Stimulated activated CD8-positive, alpha-beta memory T cell treated with anti-CD3 and anti-CD28 coated beads, Interleukin-12 subunit alpha, Interleukin-12 subunit beta, amount 100 ng/mL, for 1 hour (primary cell): Measurements from ENCODE around the gene LAPTM5.

Experiments
- DNase-seq: peaks from one replicate; pipeline ENCODE4 v3.0.0-alpha.2; 2020; ENCODE audit warnings: low read depth

Gene LAPTM5

GRCh38 chr1:30714536-30715090 is 43.0 kb downstream of the LAPTM5 start:
- DNase-seq = no peak

GRCh38 chr1:30714025-30714424 is 43.5 kb downstream of the LAPTM5 start:
- DNase-seq = no peak

DNA sequence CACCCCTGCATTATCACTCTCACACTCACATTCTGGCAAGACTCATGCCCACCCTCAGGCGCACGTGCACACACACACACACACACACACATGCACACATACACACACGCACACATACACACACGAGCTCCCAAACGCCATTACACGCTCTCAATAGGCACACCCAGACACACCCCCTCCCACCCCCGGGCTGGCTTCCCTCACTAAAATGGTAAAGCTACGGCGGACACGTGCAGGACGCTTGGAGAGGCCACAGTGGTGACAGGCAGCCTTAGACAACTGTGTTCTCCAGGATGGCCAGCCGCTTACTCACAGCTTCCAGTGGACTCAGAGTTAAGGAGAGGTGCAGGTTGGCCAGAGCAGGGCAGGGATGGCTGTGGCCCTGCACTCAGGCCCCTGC is 44.3 kb downstream of the LAPTM5 start:
- DNase-seq = no peak

- DNase-seq = no peak
These were observed 45.0 kb downstream of the LAPTM5 start for GRCh38 chr1:30712583-30712982.

- DNase-seq = no peak
These were observed 47.2 kb downstream of the LAPTM5 start for GRCh38 chr1:30710407-30710806.

DNA sequence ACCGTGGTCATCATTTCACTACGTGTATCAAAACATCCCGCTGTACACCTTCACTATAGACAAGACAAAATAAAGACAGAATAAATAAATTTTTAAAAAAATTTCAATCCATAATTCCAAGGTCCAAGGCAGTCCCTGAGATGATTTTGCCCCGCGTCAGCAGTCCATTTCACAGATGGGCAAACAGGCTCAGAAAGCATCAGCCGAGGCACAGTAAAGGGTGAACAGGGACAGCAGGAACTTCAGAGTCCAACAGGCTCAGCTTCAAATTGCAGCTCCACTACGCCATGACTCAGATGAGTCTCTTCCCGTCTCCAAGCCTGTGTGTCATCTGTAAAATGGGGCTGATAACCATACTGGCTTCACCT is 49.2 kb downstream of the LAPTM5 start:
- no peak for DNase-seq

- DNase-seq = no peak
These were observed 49.9 kb downstream of the LAPTM5 start for GRCh38 chr1:30707412-30708360.

- no peak for DNase-seq
These were observed 51.0 kb downstream of the LAPTM5 start for GRCh38 chr1:30706528-30706927.

DNA sequence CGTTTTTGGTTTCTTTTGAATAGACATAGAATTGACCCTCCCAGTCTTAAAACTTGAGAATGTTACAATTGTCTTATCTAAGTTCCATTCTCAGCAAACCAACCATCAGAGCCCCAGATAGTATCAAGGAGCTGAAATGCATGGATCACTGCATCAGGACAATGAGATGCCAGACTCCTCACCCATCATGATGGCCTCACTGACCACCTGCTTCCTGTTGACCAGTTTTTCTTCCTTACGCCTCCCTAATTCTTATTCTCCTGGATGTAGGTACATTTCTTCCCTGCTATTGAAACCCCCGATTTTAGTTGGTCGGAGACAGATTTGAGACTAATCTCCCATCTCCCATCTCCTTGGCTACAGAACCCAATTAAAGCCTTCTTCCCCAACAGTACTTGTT is 51.9 kb downstream of the LAPTM5 start:
- DNase-seq = no peak

DNA sequence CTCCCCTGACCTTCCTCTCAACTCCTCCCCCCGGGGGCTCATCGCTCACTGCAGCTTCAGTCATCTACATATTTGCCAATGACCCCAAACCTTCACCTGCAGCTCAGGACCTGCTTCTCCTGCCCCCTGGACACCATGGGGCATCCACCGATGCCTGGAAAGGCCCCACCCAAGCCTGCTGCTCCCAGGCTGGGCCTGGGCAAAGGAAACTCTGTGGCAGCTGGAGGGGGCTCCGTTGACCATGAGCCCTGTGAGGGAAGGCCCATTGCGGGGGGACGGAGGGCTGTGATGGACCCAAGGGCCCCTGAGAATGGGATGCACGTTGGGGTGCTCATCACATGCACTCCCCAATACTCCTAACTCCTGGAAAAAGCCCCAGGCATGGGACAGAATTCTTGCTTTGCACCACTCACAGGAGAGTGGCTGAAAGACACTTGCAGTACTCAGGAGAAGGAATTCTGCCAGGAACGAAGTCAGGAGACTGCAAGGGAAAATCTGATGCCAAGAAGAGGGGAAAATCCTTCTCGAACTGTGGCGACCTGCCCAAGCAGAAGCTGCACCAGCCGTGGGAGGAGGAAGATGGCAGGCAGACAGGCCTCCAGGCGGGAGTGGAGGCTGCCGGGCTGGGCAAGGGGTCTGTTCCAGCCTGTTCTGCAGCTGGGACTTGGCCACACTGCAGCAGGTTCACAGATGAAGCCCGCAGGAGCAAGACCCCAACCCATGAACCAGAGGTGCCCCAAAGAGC is 52.6 kb downstream of the LAPTM5 start:
- DNase-seq = no peak

DNA sequence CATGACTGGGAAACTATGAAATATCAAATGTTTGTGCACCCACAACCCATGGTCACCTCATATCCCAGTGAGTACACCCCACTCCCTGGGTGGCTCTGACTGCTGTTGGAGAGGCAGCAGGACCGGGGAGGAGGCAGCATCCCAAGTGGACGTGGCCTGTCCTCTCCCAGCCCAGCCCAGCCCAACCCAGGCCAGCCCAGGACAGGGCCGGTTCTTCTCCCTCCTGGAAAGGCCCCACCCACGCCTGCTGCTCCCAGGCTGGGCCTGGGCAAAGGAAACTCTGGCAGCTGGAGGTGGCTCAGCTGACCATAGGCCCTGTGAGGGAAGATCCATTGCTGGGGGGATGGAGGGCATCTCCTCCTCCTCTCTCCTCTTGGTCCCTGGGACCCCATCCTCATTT is 53.3 kb downstream of the LAPTM5 start:
- DNase-seq = no peak

- DNase-seq = no peak
These were observed 54.8 kb downstream of the LAPTM5 start for GRCh38 chr1:30702823-30703222.

DNA sequence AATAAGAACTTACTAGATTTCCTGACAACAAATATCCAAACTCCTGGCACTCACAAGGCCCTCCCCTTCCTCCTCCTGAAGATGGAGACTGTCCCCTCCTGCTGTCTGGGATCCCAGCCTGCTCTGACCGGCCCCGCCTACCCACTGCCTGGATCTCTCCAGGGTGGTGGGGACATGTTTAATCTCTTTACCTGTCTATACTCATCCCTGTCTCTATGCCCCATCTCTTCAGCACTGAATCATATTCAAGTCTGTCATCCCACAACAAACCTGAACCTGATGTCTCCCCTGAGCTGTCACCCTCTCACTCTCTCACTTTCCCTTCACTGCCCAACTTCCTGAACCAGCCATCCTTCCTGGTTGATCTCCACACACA is 56.3 kb downstream of the LAPTM5 start:
- DNase-seq = no peak

- DNase-seq = no peak
These were observed 56.9 kb downstream of the LAPTM5 start for GRCh38 chr1:30700528-30701257.

DNA sequence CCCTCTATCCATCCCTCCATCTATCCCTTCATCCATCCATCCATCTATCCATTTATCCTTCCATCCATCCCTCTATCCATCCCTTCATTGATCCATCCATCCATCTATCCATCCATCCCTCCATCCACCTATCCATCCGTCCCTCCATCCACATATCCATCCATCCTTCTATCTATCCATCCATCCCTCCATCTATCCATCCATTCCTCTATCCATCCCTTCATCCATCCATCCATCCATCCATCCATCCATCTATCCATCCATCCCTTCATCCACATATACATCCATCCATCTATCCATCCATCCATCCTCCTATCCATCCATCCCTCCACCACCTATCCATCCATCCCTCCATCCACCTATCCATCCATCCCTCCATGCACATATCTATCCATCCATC is 57.8 kb downstream of the LAPTM5 start:
- DNase-seq = no peak

- DNase-seq = no peak
These were observed 59.1 kb downstream of the LAPTM5 start for GRCh38 chr1:30698401-30698981.

GRCh38 chr1:30697571-30698376 is 59.8 kb downstream of the LAPTM5 start:
- no peak for DNase-seq

DNA sequence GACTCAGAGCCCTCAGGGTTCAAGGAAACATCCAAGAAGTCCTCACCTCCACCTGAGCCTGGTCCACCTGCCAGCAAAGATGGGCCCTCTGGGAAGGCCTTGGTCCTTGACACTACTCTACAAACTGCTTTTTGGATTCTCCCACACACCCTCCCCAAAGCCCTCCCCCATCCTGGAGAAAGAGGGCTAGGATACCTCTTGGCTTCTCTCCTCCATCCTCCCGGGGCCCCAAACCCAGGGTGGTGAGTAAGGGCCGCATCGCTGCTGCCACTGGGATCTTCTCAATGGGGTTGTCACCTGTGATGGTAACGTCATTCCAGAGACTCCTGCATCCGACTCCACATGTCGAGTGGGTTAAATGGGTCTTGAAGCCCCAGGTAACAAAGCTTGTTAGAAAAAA is 60.7 kb downstream of the LAPTM5 start:
- no peak for DNase-seq

DNA sequence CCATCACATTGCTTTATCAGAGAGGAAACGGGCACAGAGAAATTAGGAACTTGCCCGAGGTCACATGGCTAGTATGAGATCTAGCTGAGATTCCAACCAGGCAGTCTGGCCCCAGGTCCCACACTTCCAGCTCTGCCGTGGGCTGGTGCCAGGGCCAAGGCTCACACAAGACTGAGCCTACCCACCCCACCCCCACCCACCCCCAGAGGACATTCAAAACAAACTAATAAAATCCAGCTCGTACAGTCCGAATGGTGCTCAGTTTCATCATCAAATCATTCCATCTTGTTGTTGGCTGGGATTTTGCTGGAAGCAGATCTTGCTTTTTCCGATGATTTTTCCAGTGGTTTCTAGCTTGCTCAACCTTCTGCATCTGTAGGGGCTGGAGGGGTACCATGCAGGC is 62.1 kb downstream of the LAPTM5 start:
- no peak for DNase-seq

- no peak for DNase-seq
These were observed 63.0 kb downstream of the LAPTM5 start for GRCh38 chr1:30694280-30695175.
